ENCODE data around the gene GFI1.

DNA sequence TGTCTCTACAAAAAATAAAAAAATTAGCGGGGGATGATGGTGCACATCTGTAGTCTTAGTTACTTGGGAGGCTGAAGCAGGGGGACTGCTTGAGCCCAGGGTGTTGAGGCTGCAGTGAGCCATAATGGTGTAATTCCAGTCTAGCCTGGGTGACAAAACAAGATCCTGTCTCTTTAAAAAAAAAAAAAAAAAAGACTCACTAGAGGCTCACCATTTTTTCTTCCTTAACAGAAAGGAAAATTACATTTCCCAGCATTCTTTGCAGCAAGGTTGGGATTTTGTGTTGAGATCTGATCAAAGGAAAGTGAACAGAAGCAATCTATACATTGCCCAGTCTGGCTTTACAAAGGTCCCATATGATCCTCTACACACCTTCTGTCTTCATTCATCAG is 21.5 kb downstream of the GFI1 start:
- TF ChIP-seq POLR2A (IDR thresholded peaks at IDR 0.05), result no peak
- TF ChIP-seq, protein P1, sequence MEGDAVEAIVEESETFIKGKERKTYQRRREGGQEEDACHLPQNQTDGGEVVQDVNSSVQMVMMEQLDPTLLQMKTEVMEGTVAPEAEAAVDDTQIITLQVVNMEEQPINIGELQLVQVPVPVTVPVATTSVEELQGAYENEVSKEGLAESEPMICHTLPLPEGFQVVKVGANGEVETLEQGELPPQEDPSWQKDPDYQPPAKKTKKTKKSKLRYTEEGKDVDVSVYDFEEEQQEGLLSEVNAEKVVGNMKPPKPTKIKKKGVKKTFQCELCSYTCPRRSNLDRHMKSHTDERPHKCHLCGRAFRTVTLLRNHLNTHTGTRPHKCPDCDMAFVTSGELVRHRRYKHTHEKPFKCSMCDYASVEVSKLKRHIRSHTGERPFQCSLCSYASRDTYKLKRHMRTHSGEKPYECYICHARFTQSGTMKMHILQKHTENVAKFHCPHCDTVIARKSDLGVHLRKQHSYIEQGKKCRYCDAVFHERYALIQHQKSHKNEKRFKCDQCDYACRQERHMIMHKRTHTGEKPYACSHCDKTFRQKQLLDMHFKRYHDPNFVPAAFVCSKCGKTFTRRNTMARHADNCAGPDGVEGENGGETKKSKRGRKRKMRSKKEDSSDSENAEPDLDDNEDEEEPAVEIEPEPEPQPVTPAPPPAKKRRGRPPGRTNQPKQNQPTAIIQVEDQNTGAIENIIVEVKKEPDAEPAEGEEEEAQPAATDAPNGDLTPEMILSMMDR (IDR thresholded peaks at IDR 0.05), result no peak

All from heart left ventricle (tissue), 13 donors.